Stomach (tissue), 9 donors: ENCODE data around the gene LDLRAD3. TPM values are rescaled to one million over a fixed set of nuclear protein-coding genes. Genes with fewer than 3 reads are reported as not detected.

ENCODE experiments used
- DNase-seq, 2 donors: peaks; one replicate each; pipeline versions ENCODE4 v3.0.0 to v3.0.0-alpha.2; 2013 to 2019
- H3K27ac ChIP-seq, 5 donors: fragments of 200-600 bp in 4 of 5; sonication (generic) in 4 of 5; one replicate each; pipeline ENCODE4 v1.5.1; 2013 to 2019; ENCODE audit warnings: mild to moderate bottlenecking in 1 of 5, moderate library complexity in 1 of 5
- H3K27me3 ChIP-seq, 3 donors: fragments of 200-600 bp; sonication (generic); one replicate each; pipeline ENCODE4 v1.5.1; 2017 to 2019; ENCODE audit warnings: mixed run types in 1 of 3
- H3K36me3 ChIP-seq, 4 donors: fragments of 200-600 bp; sonication (generic); 1 replicate in 3 of 4; 2 replicates in 1 of 4; pipeline ENCODE4 v1.5.1; 2016 to 2019
- H3K4me1 ChIP-seq, 4 donors: fragments of 200-600 bp; sonication (generic); one replicate each; pipeline ENCODE4 v1.5.1; 2016 to 2019
- H3K4me3 ChIP-seq, 4 donors: fragments of 200-600 bp; sonication (generic) in 3 of 4; one replicate each; pipeline ENCODE4 v1.5.1; 2016 to 2019; ENCODE audit warnings: mild to moderate bottlenecking in 1 of 4
- H3K9me3 ChIP-seq, 4 donors: fragments of 200-600 bp; sonication (generic); one replicate each; pipeline ENCODE4 v1.5.1; 2016 to 2019
- EP300 ChIP-seq: sonication (generic); formaldehyde crosslinking; IDR thresholded peaks from one replicate; pipeline ENCODE4 v1.6.1; 2017; ENCODE audit warnings: antibody characterized with exemption
- POLR2A ChIP-seq, 4 donors: fragments of 450-650 bp; IDR thresholded peaks; one replicate each; pipeline ENCODE4 v1.6.1; 2016; ENCODE audit warnings: antibody characterized with exemption in 4 of 4, control low read depth in 2 of 4, mild to moderate bottlenecking in 1 of 4, moderate library complexity in 1 of 4
- POLR2AphosphoS5 ChIP-seq, 3 donors: sonication (generic); formaldehyde crosslinking; IDR thresholded peaks; one replicate each; pipeline ENCODE4 v1.6.1; 2016; ENCODE audit warnings: antibody characterized with exemption in 3 of 3
- WGBS, 5 donors: extraction: QIAGEN DNeasy Blood & Tissue Kit in 3 of 5; methylation state at CpG; one replicate each; pipeline versions ENCODE4 v1.1.5 to v1.1.7; 2013 to 2018; 5-methylcytosine and 5-hydroxymethylcytosine counted together
- intact Hi-C: fragments of 100-400 bp; cut with DNase I; formaldehyde crosslinking; loops from one replicate; pipeline ENCODE4 v1.15.1; 2023; ENCODE audit warnings: low total_unique reads
- polyA plus RNA-seq, 3 donors: library from polyadenylated mRNA; stranded (reverse); fragments of 200-250 nt; gene quantifications; one replicate each; pipeline ENCODE4 v1.2.3, GENCODE V29; 2013
- total RNA-seq, 5 donors: library from RNA; depleted of rRNA; stranded (reverse); fragments of >200 nt; gene quantifications; one replicate each; pipeline versions ENCODE4 v1.1.0 to v1.2.3, GENCODE V29; 2014 to 2016
- TF ChIP-seq, protein P1 (sequence below), 7 experiments: fragments of 450-650 bp in 4 of 7; fragments of 200-600 bp in 3 of 7; sonication (generic) in 3 of 7; IDR thresholded peaks; one replicate each; pipeline ENCODE4 v1.5.1; 2016 to 2019; ENCODE audit warnings: antibody characterized with exemption in 7 of 7, control low read depth in 2 of 7, mild to moderate bottlenecking in 1 of 7
- donor health status: healthy with polysubstance abuse.
- donor health status: Bipolar disorder and iron deficiency.
- donor health status: healthy.

Gene LDLRAD3
- total and polyA plus RNA-seq, 8 donors: 2.0 to 22.8 (median 7.9) TPM

DNA sequence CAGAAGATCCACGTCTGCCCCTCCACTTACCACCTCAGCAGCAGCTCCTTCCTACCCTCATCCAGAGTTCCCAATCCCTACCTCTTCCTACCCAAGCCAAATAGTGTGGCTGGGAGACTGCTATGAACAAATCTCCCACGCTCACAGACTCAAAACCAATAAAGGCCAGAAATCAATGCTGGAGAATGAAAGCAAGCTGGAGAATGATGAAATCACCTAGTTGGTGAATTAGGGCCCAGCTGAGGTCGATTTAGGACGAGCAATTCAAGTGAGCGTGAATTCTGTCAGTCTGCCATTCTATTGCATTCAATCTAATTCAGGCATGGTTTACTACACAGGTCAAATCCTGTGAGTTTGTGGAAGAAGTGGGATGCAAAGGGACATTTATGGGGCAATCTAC is 322.9 kb downstream of the LDLRAD3 start:
- no peak overlapping the region for H3K4me3 ChIP-seq
- 55 to 73% (median 72%) methylated on average over 5 of the region's 5 CpGs for WGBS, 5 donors
- no peak for TF ChIP-seq POLR2A (IDR thresholded peaks at IDR 0.05)

GRCh38 chr11:36268337-36268985 is 324.6 kb downstream of the LDLRAD3 start:
- H3K9me3 ChIP-seq: peaks cover 0 to 5% (median 0%) of the 10 kb centered on the region in 4 donors
- peaks cover 0 to 5% (median 0%) of the 10 kb centered on the region in 4 donors for H3K4me1 ChIP-seq
- TF ChIP-seq EP300 (no peak), POLR2AphosphoS5 (IDR thresholded peaks at IDR 0.05) (no peak), POLR2A (IDR thresholded peaks at IDR 0.05) (no peak)
- TF ChIP-seq, protein P1, sequence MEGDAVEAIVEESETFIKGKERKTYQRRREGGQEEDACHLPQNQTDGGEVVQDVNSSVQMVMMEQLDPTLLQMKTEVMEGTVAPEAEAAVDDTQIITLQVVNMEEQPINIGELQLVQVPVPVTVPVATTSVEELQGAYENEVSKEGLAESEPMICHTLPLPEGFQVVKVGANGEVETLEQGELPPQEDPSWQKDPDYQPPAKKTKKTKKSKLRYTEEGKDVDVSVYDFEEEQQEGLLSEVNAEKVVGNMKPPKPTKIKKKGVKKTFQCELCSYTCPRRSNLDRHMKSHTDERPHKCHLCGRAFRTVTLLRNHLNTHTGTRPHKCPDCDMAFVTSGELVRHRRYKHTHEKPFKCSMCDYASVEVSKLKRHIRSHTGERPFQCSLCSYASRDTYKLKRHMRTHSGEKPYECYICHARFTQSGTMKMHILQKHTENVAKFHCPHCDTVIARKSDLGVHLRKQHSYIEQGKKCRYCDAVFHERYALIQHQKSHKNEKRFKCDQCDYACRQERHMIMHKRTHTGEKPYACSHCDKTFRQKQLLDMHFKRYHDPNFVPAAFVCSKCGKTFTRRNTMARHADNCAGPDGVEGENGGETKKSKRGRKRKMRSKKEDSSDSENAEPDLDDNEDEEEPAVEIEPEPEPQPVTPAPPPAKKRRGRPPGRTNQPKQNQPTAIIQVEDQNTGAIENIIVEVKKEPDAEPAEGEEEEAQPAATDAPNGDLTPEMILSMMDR (IDR thresholded peaks at IDR 0.05): no peak
- peaks cover 6 to 42% (median 36%) of the 10 kb centered on the region in 4 donors for H3K36me3 ChIP-seq
- 34 to 58% (median 52%) methylated on average over 8 of the region's 8 CpGs for WGBS, 5 donors
- DNase-seq: no peak
- H3K27ac ChIP-seq: no peak overlapping the region
- no peaks in the 10 kb centered on the region for H3K27me3 ChIP-seq
- intact Hi-C loops: loop anchor here (5.0 to 10.0 kb wide), 2 partner anchors 444 to 651 kb away; partner anchors contain the start of gene FJX1
- no peak overlapping the region for H3K4me3 ChIP-seq

More for the DNA sequence above, 322.9 kb downstream of the LDLRAD3 start:
- DNase-seq: no peak
- peaks cover 0 to 5% (median 0%) of the 10 kb centered on the region in 4 donors for H3K4me1 ChIP-seq
- H3K36me3 ChIP-seq: peaks cover 6 to 25% (median 19%) of the 10 kb centered on the region in 4 donors
- no peaks in the 10 kb centered on the region for H3K9me3 ChIP-seq
- H3K27ac ChIP-seq: no peak overlapping the region
- intact Hi-C loops: loop anchor here (5.0 to 10.0 kb wide), 2 partner anchors 442 to 649 kb away; partner anchors contain the start of gene FJX1
- H3K27me3 ChIP-seq: peaks cover 0 to 7% (median 0%) of the 10 kb centered on the region in 3 donors

DNA sequence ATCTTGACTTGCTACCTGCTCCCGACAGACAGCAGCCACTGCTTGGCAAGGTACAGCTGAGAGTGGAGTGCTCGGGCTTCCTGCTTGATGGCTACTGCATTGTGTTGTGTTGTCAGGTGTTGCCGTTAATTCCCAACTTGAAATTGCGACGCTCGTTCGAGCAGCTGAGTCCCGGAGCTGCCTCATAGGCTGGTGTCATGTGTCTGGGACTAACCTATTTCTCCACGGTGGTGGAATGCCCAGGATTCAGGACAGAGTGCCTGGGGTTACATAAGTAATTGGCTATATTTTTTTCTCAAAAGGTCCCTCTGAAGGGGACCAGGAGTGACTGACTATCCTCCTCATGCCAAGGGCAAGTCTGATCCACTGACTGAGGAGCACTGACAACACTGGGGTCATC is 326.8 kb downstream of the LDLRAD3 start:
- intact Hi-C loops: no loop called here
- 92 to 96% (median 93%) methylated on average over 5 to 9 of the region's 9 CpGs for WGBS, 5 donors
- H3K4me1 ChIP-seq: peaks cover 0 to 5% (median 0%) of the 10 kb centered on the region in 4 donors
- no peaks in the 10 kb centered on the region for H3K27me3 ChIP-seq
- peaks cover 0 to 6% (median 0%) of the 10 kb centered on the region in 4 donors for H3K9me3 ChIP-seq
- DNase-seq: no peak
- no peak for TF ChIP-seq POLR2A (IDR thresholded peaks at IDR 0.05)
- no peak for TF ChIP-seq POLR2AphosphoS5 (IDR thresholded peaks at IDR 0.05)
- no peak for TF ChIP-seq EP300
- TF ChIP-seq, protein P1 (IDR thresholded peaks at IDR 0.05): no peak
- H3K4me3 ChIP-seq: no peak overlapping the region
- peaks cover 23 to 64% (median 57%) of the 10 kb centered on the region in 4 donors for H3K36me3 ChIP-seq
- no peak overlapping the region for H3K27ac ChIP-seq

DNA sequence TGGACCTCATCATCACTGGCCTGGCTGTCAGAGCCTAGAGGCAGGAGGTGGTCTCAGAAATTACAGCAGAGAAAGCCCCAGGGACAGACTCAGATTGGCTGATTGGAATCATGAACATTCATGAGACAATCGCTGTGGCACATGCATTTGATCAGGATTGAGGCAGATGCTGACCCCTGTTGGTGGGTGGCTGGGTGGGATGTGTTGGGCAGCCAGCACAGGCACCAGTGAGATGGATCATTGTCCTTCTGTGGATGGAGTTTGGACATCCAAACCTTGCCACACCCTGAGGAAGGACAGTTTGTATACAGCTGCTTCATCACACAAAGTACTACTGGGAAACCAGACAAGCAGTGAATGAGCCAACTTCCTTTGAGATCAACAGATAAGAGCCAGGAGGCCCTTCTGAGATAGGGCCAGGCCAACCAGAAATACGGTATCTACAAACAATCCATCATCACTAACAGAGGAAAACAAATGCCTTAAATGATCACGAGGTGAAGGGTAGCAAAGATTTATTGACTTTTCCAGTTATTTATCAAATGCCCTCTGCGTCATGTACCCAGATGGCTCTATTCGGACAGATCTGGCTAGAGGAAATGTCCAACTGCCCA is 328.0 kb downstream of the LDLRAD3 start:
- intact Hi-C loops: no loop called here
- no peaks in the 10 kb centered on the region for H3K4me1 ChIP-seq
- WGBS, 5 donors: 66 to 79% (median 67%) methylated on average over 5 of the region's 5 CpGs
- TF ChIP-seq POLR2A (IDR thresholded peaks at IDR 0.05): no peak
- TF ChIP-seq, protein P1 (IDR thresholded peaks at IDR 0.05): no peak
- DNase-seq: no peak
- H3K27ac ChIP-seq: no peak overlapping the region
- H3K9me3 ChIP-seq: peaks cover 0 to 6% (median 0%) of the 10 kb centered on the region in 4 donors
- no peaks in the 10 kb centered on the region for H3K27me3 ChIP-seq
- no peak overlapping the region for H3K4me3 ChIP-seq
- H3K36me3 ChIP-seq: peaks cover 30 to 76% (median 69%) of the 10 kb centered on the region in 4 donors
